ENCODE measurements around the gene UBTF.

UBTF gene

GRCh38 chr17:44219616-44220212 is at the start of gene UBTF:
Gene UBTF, minus strand, starts transcription at chr17:44219675. Its CDS starts 1,446 bp downstream, at chr17:44218229.
- peak; percentile 26 to 47 for DNase-seq

- DNase-seq = no peak
Measured at GRCh38 chr17:44268709-44269534, 49.4 kb upstream of the UBTF start.

- no peak for DNase-seq
Measured at GRCh38 chr17:44267818-44268490, 48.5 kb upstream of the UBTF start, which contains the start of gene SLC4A1. Gene SLC4A1, minus strand, starts transcription at chr17:44268135. Its CDS starts 5,269 bp downstream, at chr17:44262866.

- no peak for DNase-seq
Measured at GRCh38 chr17:44267165-44267455, 47.6 kb upstream of the UBTF start.

- no peak for DNase-seq
Measured at GRCh38 chr17:44266402-44267164, 47.1 kb upstream of the UBTF start.

GRCh38 chr17:44263345-44263902 is 43.9 kb upstream of the UBTF start:
- DNase-seq = no peak

- DNase-seq = no peak
Measured at GRCh38 chr17:44262654-44263225, 43.3 kb upstream of the UBTF start.

GRCh38 chr17:44260296-44260695 is 40.8 kb upstream of the UBTF start:
- DNase-seq = no peak

- DNase-seq = no peak
Measured at GRCh38 chr17:44258811-44259351, 39.4 kb upstream of the UBTF start.

- no peak for DNase-seq
Measured at GRCh38 chr17:44257815-44258760, 38.6 kb upstream of the UBTF start.

GRCh38 chr17:44256671-44257070 is 37.2 kb upstream of the UBTF start:
- no peak for DNase-seq

- DNase-seq = no peak
Measured at GRCh38 chr17:44255915-44256314, 36.4 kb upstream of the UBTF start.

GRCh38 chr17:44254361-44255095 is 35.1 kb upstream of the UBTF start:
- DNase-seq = no peak

GRCh38 chr17:44253006-44253405 is 33.5 kb upstream of the UBTF start:
- DNase-seq = no peak

- DNase-seq = no peak
Measured at GRCh38 chr17:44251062-44251461, 31.6 kb upstream of the UBTF start.

GRCh38 chr17:44249501-44250246 is 30.2 kb upstream of the UBTF start:
- no peak for DNase-seq

GRCh38 chr17:44247876-44248736 is 28.6 kb upstream of the UBTF start:
- DNase-seq = no peak

- DNase-seq = no peak
Measured at GRCh38 chr17:44247440-44247841, 28.0 kb upstream of the UBTF start.

Measured in bone marrow (tissue), 2 donors.